Endothelial cell of umbilical vein (primary cell): ENCODE results near the gene CACNA1A. TPM values are rescaled to one million over a fixed set of nuclear protein-coding genes. Genes with fewer than 3 reads are reported as not detected.

Source experiments
- BruUV-seq: library from RNA; stranded (reverse); fragments of 400-500 nt; replicated peaks from 2 replicates; lab custom pipeline; 2021; lab: Mats Ljungman, UMichigan
- CTCF ChIA-PET: fragments of 300-600, 350-600 bp; sonication (Branson Sonifier 250); formaldehyde crosslinking; loops from one replicate; lab custom pipeline; 2021; ENCODE audit warnings: antibody characterized with exemption, inconsistent platforms; lab: Charles Lee
- POLR2A ChIA-PET: fragments of 300-600, 350-600 bp; sonication (Branson Sonifier 250); formaldehyde crosslinking; loops from one replicate; lab custom pipeline; 2021; ENCODE audit warnings: antibody characterized with exemption, inconsistent platforms; lab: Charles Lee
- DNase-seq: peaks from one replicate; pipeline ENCODE4 v3.0.0-alpha.2; 2011; ENCODE audit warnings: low read depth, low spot score
- FAIRE-seq: peaks from 2 replicates; lab custom pipeline; 2011; peaks lifted over from hg19 to GRCh38; lab: Jason Lieb, UNC
- H2AFZ ChIP-seq: 2 replicates; pipeline ENCODE4 v1.6.0; 2012; ENCODE audit warnings: low read depth, low read length, control low read depth, inconsistent platforms
- H3K27ac ChIP-seq: 2 replicates; pipeline ENCODE4 v1.5.1; 2011; ENCODE audit warnings: low read depth, mild to moderate bottlenecking, control low read depth, low read length, moderate library complexity; ENCODE audit not compliant: insufficient read depth
- H3K27me3 ChIP-seq, 2 experiments: 2 replicates each; pipeline versions ENCODE4 v1.6.0 to v1.6.1; 2011; ENCODE audit warnings: low read length in 2 of 2, mixed read lengths in 1 of 2; ENCODE audit not compliant: control insufficient read depth in 2 of 2, insufficient read depth in 2 of 2
- H3K36me3 ChIP-seq, 2 experiments: 2 replicates in 1 of 2; 3 replicates in 1 of 2; pipeline ENCODE4 v1.5.1; 2011; ENCODE audit warnings: low read length in 2 of 2, mild to moderate bottlenecking in 1 of 2, moderate library complexity in 1 of 2; ENCODE audit not compliant: control insufficient read depth in 2 of 2, insufficient read depth in 2 of 2; ENCODE audit errors: extremely low read depth in 1 of 2
- H3K4me1 ChIP-seq: 3 replicates; pipeline ENCODE4 v1.5.1; 2011; ENCODE audit warnings: mild to moderate bottlenecking, low read length; ENCODE audit not compliant: control insufficient read depth, insufficient read depth; ENCODE audit errors: extremely low read depth
- H3K4me2 ChIP-seq: 2 replicates; pipeline ENCODE4 v1.6.1; 2011; ENCODE audit warnings: low read length, control low read depth, mixed read lengths; ENCODE audit not compliant: insufficient read depth
- H3K4me3 ChIP-seq, 3 experiments: fragments of 200-600 bp in 1 of 3; sonication (generic), shearing (Covaris generic) in 1 of 3; replicated peaks in 1 of 3; 2 replicates each; pipeline ENCODE4 v1.5.1; 2011 to 2016; ENCODE audit warnings: control low read depth in 3 of 3, low read length in 3 of 3, mild to moderate bottlenecking in 2 of 3, inconsistent platforms in 1 of 3, low read depth in 1 of 3, moderate library complexity in 1 of 3; ENCODE audit not compliant: insufficient read depth in 1 of 3
- H3K79me2 ChIP-seq: 2 replicates; pipeline ENCODE4 v1.6.0; 2012; ENCODE audit warnings: low read length, inconsistent platforms; ENCODE audit not compliant: control insufficient read depth, insufficient read depth
- H3K9ac ChIP-seq: replicated peaks from 2 replicates; pipeline ENCODE3; 2011; ENCODE audit warnings: low read length, control low read depth; ENCODE audit not compliant: insufficient read depth; ENCODE audit errors: extremely low read depth
- H3K9me1 ChIP-seq: replicated peaks from 3 replicates; pipeline ENCODE4 v1.6.0; 2011; ENCODE audit warnings: mild to moderate bottlenecking, low read length; ENCODE audit not compliant: control insufficient read depth, insufficient read depth; ENCODE audit errors: extremely low read depth
- H3K9me3 ChIP-seq: replicated peaks from 2 replicates; pipeline ENCODE4 v1.5.1; 2012; ENCODE audit warnings: low read length, inconsistent platforms; ENCODE audit not compliant: control insufficient read depth, insufficient read depth
- H4K20me1 ChIP-seq: replicated peaks from 2 replicates; pipeline ENCODE3; 2011; ENCODE audit warnings: mild to moderate bottlenecking, low read length; ENCODE audit not compliant: control insufficient read depth, insufficient read depth; ENCODE audit errors: extremely low read depth
- EZH2 ChIP-seq: IDR thresholded peaks from 2 replicates; pipeline ENCODE4 v1.6.1; 2012; ENCODE audit warnings: borderline replicate concordance, low read depth, mild to moderate bottlenecking, moderate library complexity, low read length, inconsistent platforms; ENCODE audit not compliant: severe bottlenecking
- FOS ChIP-seq: IDR thresholded peaks from 2 replicates; pipeline ENCODE4 v1.6.1; 2011; ENCODE audit warnings: mild to moderate bottlenecking, low read length, moderate library complexity, borderline replicate concordance; ENCODE audit not compliant: insufficient read depth
- GATA2 ChIP-seq: IDR thresholded peaks from 2 replicates; pipeline ENCODE4 v1.7.0; 2011; ENCODE audit warnings: low read depth, mild to moderate bottlenecking, moderate library complexity, mixed read lengths, low read length; ENCODE audit not compliant: insufficient read length, insufficient read depth
- JUN ChIP-seq: IDR thresholded peaks from 2 replicates; pipeline ENCODE4 v1.6.1; 2011; ENCODE audit warnings: borderline replicate concordance, low read depth; ENCODE audit not compliant: insufficient read length, insufficient read depth
- MYC ChIP-seq: IDR thresholded peaks from one replicate; pipeline ENCODE4 v1.6.1; 2011; ENCODE audit warnings: mild to moderate bottlenecking, low read depth, low read length
- POLR2A ChIP-seq: IDR thresholded peaks from 2 replicates; pipeline ENCODE4 v1.6.1; 2012; ENCODE audit warnings: low read depth, mild to moderate bottlenecking, control low read depth, low read length
- POLR2AphosphoS5 ChIP-seq: IDR thresholded peaks from 2 replicates; pipeline ENCODE4 v1.6.1; 2012; ENCODE audit warnings: low read depth, mild to moderate bottlenecking, control low read depth, low read length, moderate library complexity; ENCODE audit not compliant: insufficient read depth
- dilution Hi-C: fragments of 300-500 bp; cut with MboI; formaldehyde crosslinking; loops from one replicate; pipeline ENCODE4 v1.15.0; 2019; ENCODE audit warnings: low sequenced_read_pairs; ENCODE audit not compliant: extremely low pct_ligation_motif_present
- intact Hi-C: fragments of 100-400 bp; cut with micrococcal nuclease; formaldehyde crosslinking; loops from one replicate; pipeline ENCODE4 v1.10.0; 2022
- polyA plus RNA-seq, 4 experiments: library from polyadenylated mRNA; depleted of rRNA in 3 of 4; stranded (reverse) in 3 of 4; unstranded in 1 of 4; fragments of >200 nt; gene quantifications; 2 replicates each; pipeline versions ENCODE4 v1.2.1 to v1.2.3, GENCODE V29; 2011 to 2012; ENCODE audit warnings: missing spikeins in 1 of 4
- total RNA-seq: library from RNA; stranded (reverse); gene quantifications from 2 replicates; pipeline ENCODE4 v1.2.3, GENCODE V29; 2021
- TF ChIP-seq, protein P1 (sequence below), 2 donors: IDR thresholded peaks; 1 replicate in 1 of 2; 2 replicates in 1 of 2; pipeline ENCODE4 v1.5.1; 2011; ENCODE audit warnings: low read length in 2 of 2, mild to moderate bottlenecking in 2 of 2, moderate library complexity in 2 of 2, control low read depth in 1 of 2, inconsistent platforms in 1 of 2, low read depth in 1 of 2; ENCODE audit not compliant: insufficient read depth in 1 of 2; ENCODE audit errors: extremely low read depth in 1 of 2
- TF ChIP-seq, protein P2 (sequence below): IDR thresholded peaks from 2 replicates; pipeline ENCODE4 v1.6.1; 2011; ENCODE audit not compliant: insufficient read depth, insufficient read length

CACNA1A gene
- total and polyA plus RNA-seq, 2 donors (not counting 3 experiments of a cell fraction or from before 2014, with no cell fraction given), result 0.17 to 0.38 TPM

DNA sequence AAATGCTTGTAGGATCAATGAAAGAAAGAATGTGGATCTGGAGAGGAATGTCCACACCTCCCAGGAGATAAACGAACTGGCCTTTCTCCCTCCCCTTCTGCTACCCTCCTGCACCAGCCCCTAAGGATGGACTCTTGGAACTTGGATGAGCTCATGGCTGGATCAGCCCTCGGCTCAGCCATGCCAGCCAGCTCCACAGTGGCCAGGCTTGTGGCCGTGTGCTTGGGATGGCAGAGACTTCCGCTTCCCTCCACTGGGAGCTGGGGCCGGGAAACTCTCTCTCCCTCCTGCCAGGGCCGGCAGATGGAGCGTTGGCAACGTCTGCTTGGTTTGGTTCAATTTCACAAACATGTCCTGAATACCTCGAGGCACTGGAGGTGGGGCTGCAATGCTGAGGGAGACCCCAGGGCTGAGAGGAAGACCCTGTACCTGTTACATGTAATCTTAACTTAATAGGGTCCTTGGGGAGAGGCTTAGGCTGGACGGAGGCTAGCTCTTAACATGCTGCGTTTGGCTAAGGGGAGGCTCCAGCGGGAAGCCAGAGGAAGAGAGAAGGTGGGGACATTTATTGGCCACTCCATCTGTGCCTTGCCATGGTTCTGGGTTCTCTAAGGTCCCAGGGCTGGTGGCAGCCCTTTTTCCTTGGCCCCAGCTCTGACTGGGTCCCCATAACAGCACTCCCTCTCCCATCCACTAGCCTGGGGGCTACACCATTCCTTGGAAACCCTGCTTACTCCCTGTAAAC is 203.6 kb downstream of the CACNA1A start:
- H3K4me1 ChIP-seq, result no peaks in the 10 kb centered on the region
- no peak overlapping the region for H3K4me3 ChIP-seq
- no peaks in the 10 kb centered on the region for H3K36me3 ChIP-seq
- no peaks in the 10 kb centered on the region for H4K20me1 ChIP-seq
- BruUV-seq, result no TSS peak
- DNase-seq (no peak), FAIRE-seq (no peak)
- H3K9me1 ChIP-seq, result no peaks in the 10 kb centered on the region
- H3K4me2 ChIP-seq, result no peak overlapping the region
- no peak overlapping the region for H3K9ac ChIP-seq
- dilution Hi-C loops (no loop called here), intact Hi-C loops (no loop called here)
- TF ChIP-seq MYC, result no peak
- no peak for TF ChIP-seq FOS
- TF ChIP-seq POLR2AphosphoS5, result no peak
- TF ChIP-seq POLR2A, result no peak
- no peak for TF ChIP-seq GATA2
- TF ChIP-seq, protein P1, sequence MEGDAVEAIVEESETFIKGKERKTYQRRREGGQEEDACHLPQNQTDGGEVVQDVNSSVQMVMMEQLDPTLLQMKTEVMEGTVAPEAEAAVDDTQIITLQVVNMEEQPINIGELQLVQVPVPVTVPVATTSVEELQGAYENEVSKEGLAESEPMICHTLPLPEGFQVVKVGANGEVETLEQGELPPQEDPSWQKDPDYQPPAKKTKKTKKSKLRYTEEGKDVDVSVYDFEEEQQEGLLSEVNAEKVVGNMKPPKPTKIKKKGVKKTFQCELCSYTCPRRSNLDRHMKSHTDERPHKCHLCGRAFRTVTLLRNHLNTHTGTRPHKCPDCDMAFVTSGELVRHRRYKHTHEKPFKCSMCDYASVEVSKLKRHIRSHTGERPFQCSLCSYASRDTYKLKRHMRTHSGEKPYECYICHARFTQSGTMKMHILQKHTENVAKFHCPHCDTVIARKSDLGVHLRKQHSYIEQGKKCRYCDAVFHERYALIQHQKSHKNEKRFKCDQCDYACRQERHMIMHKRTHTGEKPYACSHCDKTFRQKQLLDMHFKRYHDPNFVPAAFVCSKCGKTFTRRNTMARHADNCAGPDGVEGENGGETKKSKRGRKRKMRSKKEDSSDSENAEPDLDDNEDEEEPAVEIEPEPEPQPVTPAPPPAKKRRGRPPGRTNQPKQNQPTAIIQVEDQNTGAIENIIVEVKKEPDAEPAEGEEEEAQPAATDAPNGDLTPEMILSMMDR (IDR thresholded peaks at IDR 0.05; ENCODE audit: extremely low read depth in 1 of 2, insufficient read depth in 1 of 2, low read depth in 1 of 2, low read length in 2 of 2), result no peak
- TF ChIP-seq JUN, result no peak
- TF ChIP-seq, protein P2, sequence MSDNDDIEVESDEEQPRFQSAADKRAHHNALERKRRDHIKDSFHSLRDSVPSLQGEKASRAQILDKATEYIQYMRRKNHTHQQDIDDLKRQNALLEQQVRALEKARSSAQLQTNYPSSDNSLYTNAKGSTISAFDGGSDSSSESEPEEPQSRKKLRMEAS, result no peak
- TF ChIP-seq EZH2, result no peak
- H3K27ac ChIP-seq, result no peak overlapping the region
- no peaks in the 10 kb centered on the region for H3K79me2 ChIP-seq
- no peaks in the 10 kb centered on the region for H3K9me3 ChIP-seq
- ChIA-PET CTCF (no interaction called here), POLR2A (no interaction called here)
- no peak overlapping the region for H2AFZ ChIP-seq
- peaks cover 2% of the 10 kb centered on the region in 2 experiments for H3K27me3 ChIP-seq
